H1 (cell line): ENCODE results near the gene UBC.

Experiments used
- CREB1 ChIP-seq: IDR thresholded peaks from 2 replicates; pipeline ENCODE4 v1.6.1; 2012; ENCODE audit warnings: inconsistent platforms
- EZH2 ChIP-seq: fragments of 200-600 bp; sonication (generic); IDR thresholded peaks from 2 replicates; pipeline ENCODE4 v1.7.1; 2012; ENCODE audit warnings: low read depth, mild to moderate bottlenecking, moderate library complexity, low read length, inconsistent platforms; ENCODE audit not compliant: severe bottlenecking
- JUND ChIP-seq: IDR thresholded peaks from 2 replicates; pipeline ENCODE4 v1.6.1; 2011; ENCODE audit warnings: mild to moderate bottlenecking, improper control_type of control experiment, low read length
- POLR2A ChIP-seq, 2 experiments: IDR thresholded peaks; 1 replicate in 1 of 2; 2 replicates in 1 of 2; pipeline ENCODE4 v1.6.1; 2011; ENCODE audit warnings: low read depth in 2 of 2, low read length in 2 of 2, mild to moderate bottlenecking in 2 of 2; ENCODE audit errors: control extremely low read depth in 1 of 2
- POLR2AphosphoS5 ChIP-seq: IDR thresholded peaks from 2 replicates; pipeline ENCODE4 v1.6.1; 2011; ENCODE audit warnings: low read depth, low read length
- RFX5 ChIP-seq: IDR thresholded peaks from 2 replicates; pipeline ENCODE4 v1.6.1; 2011; ENCODE audit warnings: low read depth, low read length, improper control_type of control experiment, borderline replicate concordance
- RNF2 ChIP-seq: fragments of 200-900, 300-1000 bp; sonication (generic); IDR thresholded peaks from 2 replicates; pipeline ENCODE4 v1.7.1; 2016; ENCODE audit warnings: borderline replicate concordance, low read depth, mild to moderate bottlenecking, antibody characterized with exemption, low read length; ENCODE audit not compliant: poor library complexity, severe bottlenecking; ENCODE audit errors: missing control alignments
- SIRT6 ChIP-seq: IDR thresholded peaks from one replicate; pipeline ENCODE4 v1.7.1; 2012; ENCODE audit warnings: low read length, inconsistent platforms
- SP2 ChIP-seq: IDR thresholded peaks from 2 replicates; pipeline ENCODE4 v1.6.1; 2012; ENCODE audit warnings: mild to moderate bottlenecking, low read length, inconsistent platforms
- TF ChIP-seq, protein P1 (sequence below), 3 experiments: IDR thresholded peaks; 1 replicate in 2 of 3; 2 replicates in 1 of 3; pipeline versions ENCODE4 v1.5.1 to v1.6.1; 2011; ENCODE audit warnings: low read length in 3 of 3, mild to moderate bottlenecking in 3 of 3, inconsistent platforms in 2 of 3, low read depth in 1 of 3, moderate library complexity in 1 of 3; ENCODE audit not compliant: insufficient read depth in 1 of 3; ENCODE audit errors: control extremely low read depth in 1 of 3
- TF ChIP-seq, protein P2 (sequence below): IDR thresholded peaks from 2 replicates; pipeline ENCODE4 v1.6.1; 2011; ENCODE audit warnings: low read depth, mild to moderate bottlenecking, low read length; ENCODE audit not compliant: insufficient read depth

GRCh38 chr12:124865728-124866127 lies 48.7 kb downstream of the UBC start:
- TF ChIP-seq, protein P1, sequence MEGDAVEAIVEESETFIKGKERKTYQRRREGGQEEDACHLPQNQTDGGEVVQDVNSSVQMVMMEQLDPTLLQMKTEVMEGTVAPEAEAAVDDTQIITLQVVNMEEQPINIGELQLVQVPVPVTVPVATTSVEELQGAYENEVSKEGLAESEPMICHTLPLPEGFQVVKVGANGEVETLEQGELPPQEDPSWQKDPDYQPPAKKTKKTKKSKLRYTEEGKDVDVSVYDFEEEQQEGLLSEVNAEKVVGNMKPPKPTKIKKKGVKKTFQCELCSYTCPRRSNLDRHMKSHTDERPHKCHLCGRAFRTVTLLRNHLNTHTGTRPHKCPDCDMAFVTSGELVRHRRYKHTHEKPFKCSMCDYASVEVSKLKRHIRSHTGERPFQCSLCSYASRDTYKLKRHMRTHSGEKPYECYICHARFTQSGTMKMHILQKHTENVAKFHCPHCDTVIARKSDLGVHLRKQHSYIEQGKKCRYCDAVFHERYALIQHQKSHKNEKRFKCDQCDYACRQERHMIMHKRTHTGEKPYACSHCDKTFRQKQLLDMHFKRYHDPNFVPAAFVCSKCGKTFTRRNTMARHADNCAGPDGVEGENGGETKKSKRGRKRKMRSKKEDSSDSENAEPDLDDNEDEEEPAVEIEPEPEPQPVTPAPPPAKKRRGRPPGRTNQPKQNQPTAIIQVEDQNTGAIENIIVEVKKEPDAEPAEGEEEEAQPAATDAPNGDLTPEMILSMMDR (IDR thresholded peaks at IDR 0.05; ENCODE audit: control extremely low read depth in 1 of 3, insufficient read depth in 1 of 3, low read depth in 1 of 3, low read length in 3 of 3) = no peak
- no peak for TF ChIP-seq POLR2AphosphoS5
- TF ChIP-seq, protein P2, sequence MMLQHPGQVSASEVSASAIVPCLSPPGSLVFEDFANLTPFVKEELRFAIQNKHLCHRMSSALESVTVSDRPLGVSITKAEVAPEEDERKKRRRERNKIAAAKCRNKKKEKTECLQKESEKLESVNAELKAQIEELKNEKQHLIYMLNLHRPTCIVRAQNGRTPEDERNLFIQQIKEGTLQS = no peak
- no peak for TF ChIP-seq SP2
- no peak for TF ChIP-seq POLR2A (IDR thresholded peaks at IDR 0.05; ENCODE audit: control extremely low read depth in 1 of 2, low read depth in 2 of 2, low read length in 2 of 2)
- no peak for TF ChIP-seq EZH2
- no peak for TF ChIP-seq CREB1
- TF ChIP-seq RFX5 = no peak
- no peak for TF ChIP-seq RNF2
- no peak for TF ChIP-seq SIRT6
- TF ChIP-seq JUND = no peak
